22Rv1 (cell line): ENCODE data around the gene SCTR.

Experiments
- ZFX ChIP-seq: fragments of 450-650 bp; IDR thresholded peaks from 2 replicates; pipeline ENCODE4 v1.6.1; 2017; ENCODE audit warnings: antibody characterized with exemption, borderline replicate concordance
- TF ChIP-seq, protein P1 (sequence below): fragments of 450-650 bp; IDR thresholded peaks from 2 replicates; pipeline ENCODE4 v1.5.1; 2017; ENCODE audit warnings: mild to moderate bottlenecking

- TF ChIP-seq, protein P1, sequence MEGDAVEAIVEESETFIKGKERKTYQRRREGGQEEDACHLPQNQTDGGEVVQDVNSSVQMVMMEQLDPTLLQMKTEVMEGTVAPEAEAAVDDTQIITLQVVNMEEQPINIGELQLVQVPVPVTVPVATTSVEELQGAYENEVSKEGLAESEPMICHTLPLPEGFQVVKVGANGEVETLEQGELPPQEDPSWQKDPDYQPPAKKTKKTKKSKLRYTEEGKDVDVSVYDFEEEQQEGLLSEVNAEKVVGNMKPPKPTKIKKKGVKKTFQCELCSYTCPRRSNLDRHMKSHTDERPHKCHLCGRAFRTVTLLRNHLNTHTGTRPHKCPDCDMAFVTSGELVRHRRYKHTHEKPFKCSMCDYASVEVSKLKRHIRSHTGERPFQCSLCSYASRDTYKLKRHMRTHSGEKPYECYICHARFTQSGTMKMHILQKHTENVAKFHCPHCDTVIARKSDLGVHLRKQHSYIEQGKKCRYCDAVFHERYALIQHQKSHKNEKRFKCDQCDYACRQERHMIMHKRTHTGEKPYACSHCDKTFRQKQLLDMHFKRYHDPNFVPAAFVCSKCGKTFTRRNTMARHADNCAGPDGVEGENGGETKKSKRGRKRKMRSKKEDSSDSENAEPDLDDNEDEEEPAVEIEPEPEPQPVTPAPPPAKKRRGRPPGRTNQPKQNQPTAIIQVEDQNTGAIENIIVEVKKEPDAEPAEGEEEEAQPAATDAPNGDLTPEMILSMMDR = no peak
- TF ChIP-seq ZFX = no peak
Measured at GRCh38 chr2:119487434-119488244, 36.6 kb downstream of the SCTR start.
